Fibroblast of villous mesenchyme (primary cell): ENCODE measurements around the gene ERV3-1. TPM values are rescaled to one million over a fixed set of nuclear protein-coding genes. Genes with fewer than 3 reads are reported as not detected.
"Not testable (repeated sequence)": the region's sequence is repeated elsewhere in the genome, so short reads cannot be mapped to it uniquely, and the experiment has no call there.

Experiments used
- DNase-seq: peaks from one replicate; pipeline ENCODE4 v3.0.0-alpha.2; 2010; ENCODE audit warnings: low read depth
- H3K4me3 ChIP-seq: 2 replicates; pipeline ENCODE4 v1.5.1; 2011; ENCODE audit warnings: low read depth, mild to moderate bottlenecking, low read length
- small RNA-seq: library from RNA; depleted of rRNA; stranded (forward); fragments of <200 nt; gene quantifications from one replicate; pipeline ENCODE3, GENCODE V24; 2012
- total RNA-seq: library from RNA; depleted of rRNA; stranded (reverse); fragments of >200 nt; gene quantifications from 2 replicates; pipeline ENCODE4 v1.2.3, GENCODE V29; 2012
- TF ChIP-seq, protein P1 (sequence below): IDR thresholded peaks from 2 replicates; pipeline ENCODE4 v1.5.1; 2012; ENCODE audit warnings: low read depth, mild to moderate bottlenecking, low read length; ENCODE audit not compliant: insufficient read depth

The ERV3-1 gene
- total RNA-seq, 1 donor, result 12.1 TPM

DNA sequence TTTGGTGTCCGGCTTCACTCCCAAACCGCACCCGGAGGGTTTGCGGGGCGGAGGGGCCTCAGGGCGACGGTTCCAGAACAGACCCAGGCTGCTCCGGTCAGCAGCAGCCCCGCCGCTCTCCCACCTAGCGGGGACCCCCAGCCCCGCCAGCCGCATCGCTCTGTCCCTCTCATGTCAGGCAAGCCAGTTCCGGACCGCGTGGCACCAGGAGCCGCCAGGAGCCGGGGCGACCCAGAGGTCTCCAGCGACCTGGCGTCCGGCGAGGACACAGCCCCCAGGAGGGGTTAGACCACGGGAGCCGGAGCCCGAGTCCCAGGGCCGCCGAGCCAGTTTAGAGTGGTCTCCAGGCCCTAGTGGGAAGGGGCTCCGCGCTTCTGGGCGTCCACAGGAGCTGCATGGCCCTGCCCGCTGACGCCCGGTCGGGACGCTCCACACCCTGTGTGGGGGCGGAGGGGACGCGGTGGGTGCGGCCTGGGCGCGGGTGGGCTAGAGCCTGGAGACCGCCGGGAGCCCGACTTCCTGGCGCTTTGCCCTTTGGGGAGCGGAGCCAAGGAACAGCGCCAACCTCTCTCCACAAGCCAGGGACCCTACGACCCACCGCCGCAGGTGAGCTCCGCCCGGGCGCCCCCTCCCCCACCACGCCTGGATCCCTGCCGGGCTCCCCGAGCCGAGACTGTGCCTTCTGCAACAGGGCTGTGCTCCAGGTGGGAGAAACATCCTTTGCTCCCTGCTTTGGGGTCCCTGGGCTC is 59.1 kb downstream of the ERV3-1 start:
- TF ChIP-seq, protein P1, sequence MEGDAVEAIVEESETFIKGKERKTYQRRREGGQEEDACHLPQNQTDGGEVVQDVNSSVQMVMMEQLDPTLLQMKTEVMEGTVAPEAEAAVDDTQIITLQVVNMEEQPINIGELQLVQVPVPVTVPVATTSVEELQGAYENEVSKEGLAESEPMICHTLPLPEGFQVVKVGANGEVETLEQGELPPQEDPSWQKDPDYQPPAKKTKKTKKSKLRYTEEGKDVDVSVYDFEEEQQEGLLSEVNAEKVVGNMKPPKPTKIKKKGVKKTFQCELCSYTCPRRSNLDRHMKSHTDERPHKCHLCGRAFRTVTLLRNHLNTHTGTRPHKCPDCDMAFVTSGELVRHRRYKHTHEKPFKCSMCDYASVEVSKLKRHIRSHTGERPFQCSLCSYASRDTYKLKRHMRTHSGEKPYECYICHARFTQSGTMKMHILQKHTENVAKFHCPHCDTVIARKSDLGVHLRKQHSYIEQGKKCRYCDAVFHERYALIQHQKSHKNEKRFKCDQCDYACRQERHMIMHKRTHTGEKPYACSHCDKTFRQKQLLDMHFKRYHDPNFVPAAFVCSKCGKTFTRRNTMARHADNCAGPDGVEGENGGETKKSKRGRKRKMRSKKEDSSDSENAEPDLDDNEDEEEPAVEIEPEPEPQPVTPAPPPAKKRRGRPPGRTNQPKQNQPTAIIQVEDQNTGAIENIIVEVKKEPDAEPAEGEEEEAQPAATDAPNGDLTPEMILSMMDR, result no peak
- no peak for DNase-seq
- no peak overlapping the region for H3K4me3 ChIP-seq

DNA sequence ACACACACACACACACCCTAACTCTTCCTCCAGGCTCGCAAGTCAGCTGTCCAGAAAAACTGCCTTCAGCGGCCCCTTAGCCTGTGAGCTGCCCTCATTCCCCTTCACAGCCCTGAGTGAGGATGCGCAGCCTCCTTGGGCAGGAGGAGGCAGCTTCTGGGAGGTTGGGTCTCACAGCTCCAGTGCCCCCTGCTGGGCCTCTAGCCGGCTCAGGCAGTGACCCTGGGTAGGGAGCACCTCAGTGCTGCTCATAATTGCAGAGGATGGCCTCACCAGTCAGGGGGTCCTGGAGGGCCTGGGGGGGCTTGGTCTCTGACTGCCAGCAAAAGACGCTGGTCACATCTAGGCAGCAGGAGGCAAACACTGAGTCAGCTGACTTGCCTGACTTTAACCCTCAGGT is 59.7 kb downstream of the ERV3-1 start:
- H3K4me3 ChIP-seq, result no peak overlapping the region
- DNase-seq, result peak; percentile 1
- TF ChIP-seq, protein P1, result peak; percentile 19

DNA sequence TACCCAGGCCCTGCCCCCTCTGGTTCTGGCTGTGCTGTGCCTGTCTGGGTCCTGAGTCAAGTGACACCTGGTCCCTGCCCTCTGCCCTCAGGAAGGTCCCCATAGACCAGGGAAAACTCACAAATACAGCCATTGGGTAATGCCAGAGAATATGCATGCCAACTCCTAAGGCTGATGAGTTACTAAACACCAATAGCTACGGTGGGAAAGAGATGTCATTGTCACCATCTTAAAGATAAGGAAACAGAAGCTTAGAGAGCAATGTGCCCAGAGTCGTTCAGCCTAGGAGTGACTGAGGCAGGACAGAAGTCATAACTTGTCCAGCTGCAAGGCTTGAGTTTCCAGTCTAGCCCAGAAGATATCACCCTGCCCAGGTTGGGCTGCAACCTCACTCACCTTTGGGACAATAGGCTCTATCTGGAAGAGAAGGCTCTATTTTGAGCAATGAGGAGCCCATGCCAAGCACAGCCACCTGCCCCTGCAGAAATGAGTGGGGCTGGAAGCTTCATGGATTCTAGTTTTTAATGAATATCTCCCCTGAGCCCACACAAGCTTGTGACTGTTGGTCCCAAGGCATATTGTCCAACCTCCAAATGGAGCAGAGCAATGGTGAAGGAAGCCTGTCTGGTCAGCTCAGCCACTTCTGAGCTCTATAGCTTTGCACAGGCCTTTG is 60.8 kb downstream of the ERV3-1 start:
- TF ChIP-seq, protein P1, result no peak
- DNase-seq, result no peak
- no peak overlapping the region for H3K4me3 ChIP-seq

DNA sequence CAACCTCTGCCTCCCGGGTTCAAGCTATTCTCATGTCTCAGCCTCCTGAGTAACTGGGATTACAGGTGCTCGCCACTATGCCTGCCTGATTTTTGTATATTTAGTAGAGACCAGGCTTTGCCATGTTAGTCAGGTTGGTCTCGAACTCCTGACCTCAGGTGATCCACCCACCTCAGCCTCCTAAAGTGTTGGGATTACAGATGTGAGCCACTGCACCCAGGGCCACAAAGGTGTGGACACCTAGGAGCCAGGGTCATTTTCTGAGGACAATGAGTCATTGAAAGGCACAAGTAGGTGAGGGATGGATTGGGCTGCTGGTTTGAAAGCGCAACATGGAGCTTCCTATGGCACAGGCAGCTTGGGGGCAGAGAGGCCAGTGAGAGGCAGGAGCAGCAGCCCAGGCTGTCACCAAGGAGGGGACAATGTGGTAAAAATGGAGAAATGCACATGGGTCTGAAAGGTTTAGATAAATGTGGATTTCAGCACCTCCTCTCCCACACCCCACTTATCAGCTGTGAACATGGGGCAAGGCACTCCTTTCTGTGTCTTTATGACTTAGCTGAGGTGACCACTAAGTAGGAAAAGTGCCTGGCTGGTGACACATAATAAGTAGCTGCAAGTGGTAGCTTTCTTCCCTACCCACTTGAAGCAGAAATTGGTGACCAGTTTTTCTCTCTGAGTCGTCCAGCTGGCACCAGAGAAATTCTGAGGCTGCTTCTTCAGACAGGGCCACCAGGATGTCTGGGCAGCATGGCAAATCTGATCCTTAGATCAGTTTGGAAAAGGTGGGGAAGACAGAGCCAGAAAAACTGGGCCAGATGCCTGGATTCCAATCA is 61.6 kb downstream of the ERV3-1 start:
- H3K4me3 ChIP-seq, DNase-seq: not testable (repeated sequence)

Small RNAs within 50 kb of the gene (small RNA-seq; reads per million reads assigned to genes)
- gene RNU6-1229P, result not detected

Other genes starting within 250 kb of the ERV3-1 start
- gene ZNF138, start 212.3 kb downstream of the ERV3-1 start, total RNA-seq, result 3.2 and 3.9 TPM in 2 replicates
- 1.3 and 3.9 TPM in 2 replicates for gene ZNF273, start 103.4 kb downstream of the ERV3-1 start, total RNA-seq
- gene ZNF117, start 15.7 kb downstream of the ERV3-1 start, total RNA-seq, result 5.2 and 6.5 TPM in 2 replicates